Hepatocyte (in vitro differentiated cells): ENCODE data around the gene HYAL1. TPM values are rescaled to one million over a fixed set of nuclear protein-coding genes. Genes with fewer than 3 reads are reported as not detected.

Experiments
- DNase-seq: peaks from one replicate; pipeline ENCODE4 v3.0.0-alpha.2; 2016; ENCODE audit warnings: low spot score
- H2AFZ ChIP-seq: fragments of 200-600 bp; sonication (generic); 2 replicates; pipeline ENCODE4 v1.6.0; 2016; ENCODE audit warnings: antibody characterized with exemption, mild to moderate bottlenecking
- H3K27ac ChIP-seq: fragments of 200-600 bp; sonication (generic); 2 replicates; pipeline ENCODE4 v1.5.1; 2016; ENCODE audit warnings: mild to moderate bottlenecking
- H3K27me3 ChIP-seq: fragments of 200-600 bp; sonication (generic); 2 replicates; pipeline ENCODE4 v1.6.1; 2016
- H3K36me3 ChIP-seq: fragments of 200-600 bp; sonication (generic); replicated peaks from 2 replicates; pipeline ENCODE4 v1.5.1; 2016; ENCODE audit warnings: low read depth; ENCODE audit not compliant: insufficient read depth
- H3K4me1 ChIP-seq: fragments of 200-600 bp; sonication (generic); 2 replicates; pipeline ENCODE4 v1.5.1; 2016; ENCODE audit warnings: mild to moderate bottlenecking, moderate library complexity; ENCODE audit not compliant: insufficient read depth
- H3K4me2 ChIP-seq: fragments of 200-600 bp; sonication (generic); 2 replicates; pipeline ENCODE4 v1.6.0; 2016
- H3K4me3 ChIP-seq: fragments of 200-600 bp; sonication (generic); 2 replicates; pipeline ENCODE4 v1.5.1; 2016; ENCODE audit warnings: mild to moderate bottlenecking
- H3K79me2 ChIP-seq: fragments of 200-600 bp; sonication (generic); 2 replicates; pipeline ENCODE4 v1.6.0; 2017; ENCODE audit warnings: mild to moderate bottlenecking
- H3K9me2 ChIP-seq: fragments of 200-600 bp; sonication (generic); replicated peaks from 2 replicates; pipeline ENCODE4 v1.6.0; 2017; ENCODE audit warnings: mild to moderate bottlenecking; ENCODE audit not compliant: insufficient read depth
- H3K9me3 ChIP-seq: fragments of 200-600 bp; sonication (generic); 2 replicates; pipeline ENCODE4 v1.5.1; 2016; ENCODE audit warnings: low read depth, mild to moderate bottlenecking
- H4K20me1 ChIP-seq: fragments of 200-600 bp; sonication (generic); 2 replicates; pipeline ENCODE4 v1.6.0; 2016; ENCODE audit warnings: mild to moderate bottlenecking; ENCODE audit not compliant: insufficient read depth, poor library complexity, severe bottlenecking
- EZH2 ChIP-seq: fragments of 200-600 bp; sonication (generic); IDR thresholded peaks from 2 replicates; pipeline ENCODE4 v1.6.1; 2016; ENCODE audit warnings: antibody characterized with exemption, mild to moderate bottlenecking, borderline replicate concordance
- EZH2phosphoT487 ChIP-seq: fragments of 200-600 bp; sonication (generic); IDR thresholded peaks from one replicate; pipeline ENCODE4 v1.6.1; 2018; ENCODE audit warnings: antibody characterized with exemption, mild to moderate bottlenecking, low read depth, moderate library complexity; ENCODE audit not compliant: unreplicated experiment, severe bottlenecking
- WGBS: methylation state at CpG from one replicate; pipeline ENCODE4 v1.1.6; 2016; ENCODE audit warnings: low lambda C conversion rate; ENCODE audit errors: missing lambda C conversion rate; 5-methylcytosine and 5-hydroxymethylcytosine counted together
- polyA plus RNA-seq: library from polyadenylated mRNA; unstranded; fragments of >200 nt; fragmentation: Nextera tagmentation; extraction: Ambion mirVana; gene quantifications from 2 replicates; pipeline ENCODE4 v1.2.1, GENCODE V29; 2016
- total RNA-seq: library from RNA; depleted of rRNA; stranded (reverse); fragments of >200 nt; gene quantifications from 2 replicates; pipeline ENCODE4 v1.2.3, GENCODE V29; 2014
- TF ChIP-seq, protein P1 (sequence below): fragments of 200-600 bp; sonication (generic); IDR thresholded peaks from 2 replicates; pipeline ENCODE4 v1.5.1; 2016; ENCODE audit warnings: antibody characterized with exemption, mild to moderate bottlenecking; ENCODE audit not compliant: poor library complexity

The HYAL1 gene
- total and polyA plus RNA-seq, 2 experiments from 2014 or later, result 11.8 to 22.3 TPM

GRCh38 chr3:50267280-50267913 lies 36.0 kb downstream of the HYAL1 start:
- Histone ChIP-seq H4K20me1 (no peaks in the 10 kb centered on the region), H2AFZ (no peak overlapping the region), H3K4me1 (peaks cover 85% of the 10 kb centered on the region), H3K36me3 (no peaks in the 10 kb centered on the region), H3K4me2 (peak overlapping the region; percentile 89), H3K27ac (peak overlapping the region; percentile 91), H3K9me2 (no peaks in the 10 kb centered on the region), H3K4me3 (no peak overlapping the region), H3K9me3 (no peaks in the 10 kb centered on the region), H3K79me2 (peaks cover 21% of the 10 kb centered on the region), H3K27me3 (no peaks in the 10 kb centered on the region)
- TF ChIP-seq EZH2 (no peak), EZH2phosphoT487 (no peak)
- TF ChIP-seq, protein P1, sequence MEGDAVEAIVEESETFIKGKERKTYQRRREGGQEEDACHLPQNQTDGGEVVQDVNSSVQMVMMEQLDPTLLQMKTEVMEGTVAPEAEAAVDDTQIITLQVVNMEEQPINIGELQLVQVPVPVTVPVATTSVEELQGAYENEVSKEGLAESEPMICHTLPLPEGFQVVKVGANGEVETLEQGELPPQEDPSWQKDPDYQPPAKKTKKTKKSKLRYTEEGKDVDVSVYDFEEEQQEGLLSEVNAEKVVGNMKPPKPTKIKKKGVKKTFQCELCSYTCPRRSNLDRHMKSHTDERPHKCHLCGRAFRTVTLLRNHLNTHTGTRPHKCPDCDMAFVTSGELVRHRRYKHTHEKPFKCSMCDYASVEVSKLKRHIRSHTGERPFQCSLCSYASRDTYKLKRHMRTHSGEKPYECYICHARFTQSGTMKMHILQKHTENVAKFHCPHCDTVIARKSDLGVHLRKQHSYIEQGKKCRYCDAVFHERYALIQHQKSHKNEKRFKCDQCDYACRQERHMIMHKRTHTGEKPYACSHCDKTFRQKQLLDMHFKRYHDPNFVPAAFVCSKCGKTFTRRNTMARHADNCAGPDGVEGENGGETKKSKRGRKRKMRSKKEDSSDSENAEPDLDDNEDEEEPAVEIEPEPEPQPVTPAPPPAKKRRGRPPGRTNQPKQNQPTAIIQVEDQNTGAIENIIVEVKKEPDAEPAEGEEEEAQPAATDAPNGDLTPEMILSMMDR, result no peak
- DNase-seq, result peak; percentile 83
- 12% methylated on average over 21 of the region's 22 CpGs for WGBS

DNA sequence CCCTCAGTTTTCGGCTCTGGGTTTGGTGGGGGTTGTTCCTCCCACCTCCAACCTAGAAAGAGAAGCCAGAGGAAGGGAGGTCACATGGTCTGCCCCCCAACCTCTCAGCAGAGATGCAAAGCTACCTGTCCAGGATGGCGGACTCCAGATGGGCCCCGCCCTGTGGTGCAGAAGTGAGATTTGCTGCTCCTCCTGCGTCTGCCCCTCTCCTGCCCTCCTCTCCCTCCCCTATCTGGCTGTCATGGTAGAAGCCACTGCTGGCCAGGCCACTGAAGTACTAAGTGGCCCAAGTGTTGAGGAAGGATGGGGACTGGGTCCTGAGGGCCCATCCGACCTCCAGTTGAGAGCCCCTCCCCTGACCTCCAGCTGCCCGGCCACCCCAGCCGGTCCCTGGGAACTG lies 36.5 kb downstream of the HYAL1 start:
- Histone ChIP-seq H3K9me3 (no peaks in the 10 kb centered on the region), H3K79me2 (peaks cover 22% of the 10 kb centered on the region), H3K27me3 (no peaks in the 10 kb centered on the region), H4K20me1 (no peaks in the 10 kb centered on the region), H3K27ac (peak overlapping the region; percentile 91), H3K9me2 (no peaks in the 10 kb centered on the region), H2AFZ (no peak overlapping the region), H3K4me1 (peaks cover 79% of the 10 kb centered on the region), H3K4me3 (no peak overlapping the region), H3K4me2 (peak overlapping the region; percentile 89), H3K36me3 (no peaks in the 10 kb centered on the region)
- no peak for DNase-seq
- 68% methylated on average over 7 of the region's 7 CpGs for WGBS
- TF ChIP-seq EZH2phosphoT487 (no peak), EZH2 (no peak)
- TF ChIP-seq, protein P1, result no peak

DNA sequence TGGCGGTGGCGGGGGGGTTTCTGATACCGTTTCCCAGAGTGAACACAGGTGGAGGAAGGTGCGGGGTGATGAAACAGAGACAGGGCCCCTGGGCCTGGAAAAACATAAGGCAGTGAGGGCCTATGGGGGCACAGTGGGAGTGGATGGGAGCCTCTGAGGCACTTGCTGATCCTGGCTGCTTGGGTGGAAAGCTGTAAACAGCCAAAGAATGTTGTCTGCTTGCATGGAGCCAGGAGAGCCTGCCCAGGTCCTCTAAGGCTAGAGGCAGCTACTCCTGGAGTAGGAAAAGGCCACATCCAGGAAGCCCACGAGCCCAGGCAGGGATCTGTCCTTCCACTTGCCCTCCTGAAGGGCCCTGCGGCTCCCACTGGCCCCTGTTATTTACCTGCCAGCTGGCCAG lies 37.4 kb downstream of the HYAL1 start:
- peak; percentile 63 for DNase-seq

More for the DNA sequence above, 37.4 kb downstream of the HYAL1 start:
- Histone ChIP-seq H3K36me3 (no peaks in the 10 kb centered on the region), H3K4me3 (no peak overlapping the region), H3K4me2 (peak overlapping the region; percentile 89), H3K27me3 (no peaks in the 10 kb centered on the region), H2AFZ (no peak overlapping the region), H3K79me2 (peaks cover 21% of the 10 kb centered on the region), H3K4me1 (peaks cover 75% of the 10 kb centered on the region), H3K9me3 (no peaks in the 10 kb centered on the region), H3K27ac (peak overlapping the region; percentile 91), H3K9me2 (no peaks in the 10 kb centered on the region), H4K20me1 (no peaks in the 10 kb centered on the region)
- 78% methylated on average over 6 of the region's 6 CpGs for WGBS
- TF ChIP-seq EZH2 (no peak), EZH2phosphoT487 (no peak)
- TF ChIP-seq, protein P1, result no peak
